ENCODE results near the gene TNFRSF12A.

DNA sequence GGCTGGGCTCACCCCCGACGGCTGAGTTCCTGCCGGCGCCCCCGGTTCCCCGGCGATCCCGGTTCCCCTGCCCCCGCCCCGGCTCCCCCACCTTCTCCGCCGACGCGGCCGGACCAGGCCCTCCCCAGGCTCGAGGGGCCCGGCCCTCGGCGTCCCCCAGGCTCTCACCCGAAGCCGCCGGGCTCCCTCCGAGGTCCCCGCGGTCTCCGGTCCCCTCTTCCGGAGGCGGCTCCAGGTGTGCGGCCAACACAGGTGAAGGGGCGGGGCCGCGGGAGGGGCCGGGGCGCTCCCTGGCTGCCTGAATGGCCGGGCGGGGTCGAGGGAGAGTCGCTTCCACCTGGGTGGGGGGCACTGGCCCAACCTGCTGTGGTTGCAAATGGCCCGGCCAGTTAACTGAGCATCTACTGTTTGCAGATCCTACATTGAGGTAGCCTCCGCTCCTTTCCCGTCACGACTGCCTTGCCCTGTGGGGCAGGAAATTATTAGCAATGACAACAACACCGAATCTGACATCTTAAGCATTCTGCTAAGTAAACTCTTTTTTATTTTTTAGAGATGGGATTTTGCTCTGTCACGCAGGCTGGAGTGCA lies 16.7 kb downstream of the TNFRSF12A start, which contains the start of gene BICDL2:
- no peak for TF ChIP-seq CTCF (CRISPR knock-in tag; IDR thresholded peaks at IDR 0.05)
- no peak for TF ChIP-seq HNF1B (CRISPR knock-in tag; IDR thresholded peaks at IDR 0.05)
- no peak for TF ChIP-seq ZNF20 (CRISPR knock-in tag; IDR thresholded peaks at IDR 0.05)
- TF ChIP-seq WIZ (CRISPR knock-in tag; IDR thresholded peaks at IDR 0.05), result no peak
- no peak for TF ChIP-seq BRF2 (CRISPR knock-in tag; IDR thresholded peaks at IDR 0.05)
- TF ChIP-seq SRSF1 (optimal IDR thresholded peaks at IDR 0.05; ENCODE audit: low read depth, low read length), result no peak

Data from HepG2 (cell line).